H9 (cell line): Measurements from ENCODE around the gene TWF1. TPM values are rescaled to one million over a fixed set of nuclear protein-coding genes. Genes with fewer than 3 reads are reported as not detected.

Experiments used
- DNase-seq: peaks from one replicate; pipeline ENCODE4 v3.0.0-alpha.2; 2017
- H2AFZ ChIP-seq: one replicate; pipeline ENCODE4 v1.6.1; 2013; ENCODE audit warnings: mild to moderate bottlenecking, low read length, control low read depth, moderate library complexity
- H2AK5ac ChIP-seq: 2 replicates; pipeline ENCODE4 v1.6.1; 2013; ENCODE audit warnings: low read length, control low read depth, mixed read lengths; ENCODE audit not compliant: insufficient read length
- H2BK120ac ChIP-seq: one replicate; pipeline ENCODE4 v1.6.1; 2013; ENCODE audit warnings: low read depth, mild to moderate bottlenecking, low read length, control low read depth, inconsistent platforms; ENCODE audit not compliant: poor library complexity, severe bottlenecking
- H2BK12ac ChIP-seq: 2 replicates; pipeline ENCODE4 v1.6.1; 2013; ENCODE audit warnings: low read length, control low read depth, mixed read lengths, low read depth; ENCODE audit not compliant: insufficient read length
- H2BK15ac ChIP-seq: 2 replicates; pipeline ENCODE4 v1.6.1; 2013; ENCODE audit warnings: low read depth, low read length, control low read depth
- H2BK20ac ChIP-seq: one replicate; pipeline ENCODE4 v1.6.1; 2013; ENCODE audit warnings: low read depth, mild to moderate bottlenecking, low read length, control low read depth, inconsistent platforms; ENCODE audit not compliant: poor library complexity, severe bottlenecking
- H2BK5ac ChIP-seq: 2 replicates; pipeline ENCODE4 v1.6.1; 2013; ENCODE audit warnings: low read length, control low read depth, mixed read lengths; ENCODE audit not compliant: insufficient read length
- H3K14ac ChIP-seq: 2 replicates; pipeline ENCODE4 v1.6.1; 2013; ENCODE audit warnings: low read length, control low read depth; ENCODE audit not compliant: insufficient read depth
- H3K18ac ChIP-seq: 2 replicates; pipeline ENCODE4 v1.6.1; 2013; ENCODE audit warnings: low read depth, mild to moderate bottlenecking, mixed read lengths, low read length, control low read depth; ENCODE audit not compliant: insufficient read length
- H3K23ac ChIP-seq: 2 replicates; pipeline ENCODE4 v1.6.1; 2013; ENCODE audit warnings: low read length, control low read depth, mixed read lengths, low read depth; ENCODE audit not compliant: insufficient read length
- H3K23me2 ChIP-seq: 2 replicates; pipeline ENCODE4 v1.6.1; 2013; ENCODE audit warnings: low read depth, mild to moderate bottlenecking, mixed read lengths, low read length, control low read depth; ENCODE audit not compliant: insufficient read length, poor library complexity, severe bottlenecking
- H3K27ac ChIP-seq: 2 replicates; pipeline ENCODE4 v1.5.1; 2013; ENCODE audit warnings: low read length, control low read depth, mixed read lengths, low read depth; ENCODE audit not compliant: insufficient read length
- H3K27me3 ChIP-seq: 2 replicates; pipeline ENCODE4 v1.6.1; 2013; ENCODE audit warnings: low read length, control low read depth, inconsistent platforms; ENCODE audit not compliant: insufficient read depth
- H3K4ac ChIP-seq: 2 replicates; pipeline ENCODE4 v1.6.1; 2013; ENCODE audit warnings: low read depth, mild to moderate bottlenecking, control low read depth, inconsistent platforms, low read length, moderate library complexity
- H3K4me1 ChIP-seq: 2 replicates; pipeline ENCODE4 v1.6.1; 2013; ENCODE audit warnings: low read length, control low read depth, inconsistent platforms; ENCODE audit not compliant: insufficient read depth
- H3K4me2 ChIP-seq: 2 replicates; pipeline ENCODE4 v1.6.1; 2013; ENCODE audit warnings: low read length, control low read depth, mixed read lengths; ENCODE audit not compliant: insufficient read length, insufficient read depth
- H3K56ac ChIP-seq: 2 replicates; pipeline ENCODE4 v1.6.1; 2013; ENCODE audit warnings: low read depth, mild to moderate bottlenecking, mixed read lengths, low read length, control low read depth; ENCODE audit not compliant: insufficient read length
- H3K79me1 ChIP-seq: 2 replicates; pipeline ENCODE4 v1.6.1; 2013; ENCODE audit warnings: low read depth, mild to moderate bottlenecking, moderate library complexity, low read length, control low read depth, inconsistent platforms; ENCODE audit not compliant: insufficient read depth, poor library complexity, severe bottlenecking
- H3K79me2 ChIP-seq: 2 replicates; pipeline ENCODE4 v1.6.1; 2013; ENCODE audit warnings: low read length, control low read depth, inconsistent platforms; ENCODE audit not compliant: insufficient read depth
- H3K9ac ChIP-seq: 2 replicates; pipeline ENCODE4 v1.6.1; 2013; ENCODE audit warnings: low read length, control low read depth, mixed read lengths; ENCODE audit not compliant: insufficient read length; ENCODE audit errors: extremely low read depth
- H3K9me3 ChIP-seq: one replicate; pipeline ENCODE4 v1.6.1; 2013; ENCODE audit warnings: low read depth, low read length, inconsistent platforms; ENCODE audit not compliant: control insufficient read depth
- H3T11ph ChIP-seq: one replicate; pipeline ENCODE4 v1.6.1; 2013; ENCODE audit warnings: mild to moderate bottlenecking, low read length, control low read depth, inconsistent platforms
- H4K20me1 ChIP-seq: one replicate; pipeline ENCODE4 v1.6.1; 2013; ENCODE audit not compliant: control insufficient read depth, insufficient read length, insufficient read depth
- H4K5ac ChIP-seq: 2 replicates; pipeline ENCODE4 v1.6.1; 2013; ENCODE audit warnings: low read depth, mild to moderate bottlenecking, mixed read lengths, low read length, control low read depth; ENCODE audit not compliant: insufficient read length
- H4K8ac ChIP-seq: replicated peaks from 2 replicates; pipeline ENCODE4 v1.6.1; 2013; ENCODE audit warnings: low read length, control low read depth, mixed read lengths, low read depth; ENCODE audit not compliant: insufficient read length
- H4K91ac ChIP-seq: 2 replicates; pipeline ENCODE4 v1.6.1; 2013; ENCODE audit warnings: low read depth, mild to moderate bottlenecking, moderate library complexity, mixed read lengths, low read length, control low read depth; ENCODE audit not compliant: insufficient read length
- H3K27ac Mint-ChIP-seq, 3 experiments: 2 replicates in 2 of 3; 3 replicates in 1 of 3; pipeline ENCODE4 v1.8.0; 2020 to 2021; ENCODE audit warnings: mixed read lengths in 3 of 3, mild to moderate bottlenecking in 1 of 3, moderate library complexity in 1 of 3
- H3K27me3 Mint-ChIP-seq: 2 replicates; pipeline ENCODE4 v1.8.0; 2021; ENCODE audit warnings: low read depth, mild to moderate bottlenecking, moderate library complexity, mixed read lengths
- H3K36me3 Mint-ChIP-seq, 3 experiments: 2 replicates in 2 of 3; 3 replicates in 1 of 3; pipeline ENCODE4 v1.8.0; 2020 to 2021; ENCODE audit warnings: low read depth in 3 of 3, mixed read lengths in 3 of 3; ENCODE audit not compliant: insufficient read depth in 1 of 3
- H3K4me1 Mint-ChIP-seq, 2 experiments: 2 replicates each; pipeline ENCODE4 v1.8.0; 2020; ENCODE audit warnings: mixed read lengths in 2 of 2
- H3K4me3 Mint-ChIP-seq, 2 experiments: 2 replicates in 1 of 2; 3 replicates in 1 of 2; pipeline ENCODE4 v1.8.0; 2020 to 2021; ENCODE audit warnings: mild to moderate bottlenecking in 2 of 2, mixed read lengths in 2 of 2, moderate library complexity in 1 of 2
- H3K9me3 Mint-ChIP-seq, 2 experiments: 2 replicates in 1 of 2; 3 replicates in 1 of 2; pipeline ENCODE4 v1.8.0; 2020; ENCODE audit warnings: mild to moderate bottlenecking in 2 of 2, mixed read lengths in 2 of 2, moderate library complexity in 1 of 2
- CTCF ChIP-seq: fragments of 200-600 bp; sonication (generic); conservative IDR thresholded peaks from 3 replicates; pipeline ENCODE4 v1.8.0; 2021; ENCODE audit warnings: antibody characterized with exemption, mild to moderate bottlenecking
- WGBS: extraction: QIAGEN DNeasy Blood & Tissue Kit; methylation state at CpG from one replicate; pipeline ENCODE4 v1.1.7; 2013; ENCODE audit warnings: missing lambda C conversion rate, low lambda C conversion rate, mixed read lengths; ENCODE audit not compliant: insufficient read length; ENCODE audit errors: extremely low coverage; 5-methylcytosine and 5-hydroxymethylcytosine counted together
- long read RNA-seq: library from polyadenylated mRNA; unstranded; transcript quantifications from one replicate; pipeline ENCODE4 v2.0.0, GENCODE V29; 2020
- total RNA-seq: library from RNA; stranded (reverse); gene quantifications from 2 replicates; pipeline ENCODE4 v1.2.1, GENCODE V29; 2021

Gene TWF1
- total RNA-seq, result 22.7 and 22.8 TPM in 2 replicates
- long read RNA-seq, transcript TWF1-204 (9 exons, 3,320 nt), result minor isoform, 5 of 241 reads
- long read RNA-seq, transcript TWF1-211 (10 exons, 3,012 nt), result minor isoform, 5 of 241 reads
- long read RNA-seq, transcript TWF1-201 (9 exons, 3,045 nt), result major isoform, 195 of 241 reads
- long read RNA-seq, partial matches to known transcripts, result 4 of 241 reads
- long read RNA-seq, other reads (novel, unspliced or antisense), result 30 of 241 reads

- Histone ChIP-seq H3K4me1 (no peaks in the 10 kb centered on the region), H4K91ac (no peak within 1 kb of the TSS), H4K20me1 (no peaks in the 10 kb centered on the region), H3K79me1 (no peaks in the 10 kb centered on the region), H4K5ac (no peak within 1 kb of the TSS), H3K9ac (peak within 1 kb of the TSS; percentile 92), H3K56ac (no peak within 1 kb of the TSS), H3K23ac (no peak within 1 kb of the TSS), H2BK5ac (no peak within 1 kb of the TSS), H2BK12ac (no peak within 1 kb of the TSS), H2BK20ac (no peak within 1 kb of the TSS), H2AK5ac (no peak within 1 kb of the TSS), H2BK120ac (no peak within 1 kb of the TSS), H4K8ac (no peak within 1 kb of the TSS), H3K14ac (peak within 1 kb of the TSS; percentile 96), H3K18ac (peak within 1 kb of the TSS; percentile 95), H3K23me2 (no peaks in the 10 kb centered on the region), H3K79me2 (no peaks in the 10 kb centered on the region; the same call in 1 of the 2 replicates), H2AFZ (peak within 1 kb of the TSS; percentile 17), H3K27me3 (no peaks in the 10 kb centered on the region), H3K27ac (peak within 1 kb of the TSS; percentile 37), H3K4ac (no peak within 1 kb of the TSS; the same call in 1 of the 2 replicates), H3T11ph (no peak within 1 kb of the TSS), H3K9me3 (no peaks in the 10 kb centered on the region), H2BK15ac (no peak within 1 kb of the TSS), H3K4me2 (peak within 1 kb of the TSS; percentile 66)
- Mint-ChIP-seq H3K9me3 (no peaks in the 10 kb centered on the region; a peak in 1 of 5 replicates), H3K36me3 (peaks cover 1 to 18% (median 11%) of the 10 kb centered on the region in 3 experiments), H3K4me1 (peaks cover 8 to 13% of the 10 kb centered on the region in 2 experiments), H3K4me3 (peak within 1 kb of the TSS; percentile 98 to 100), H3K27ac (peak within 1 kb of the TSS; percentile 100), H3K27me3 (no peaks in the 10 kb centered on the region)
- DNase-seq, result peak; percentile 89
- WGBS, result no CpG with 5 or more reads among the region's 89 CpGs
- TF ChIP-seq CTCF, result peak; percentile 51; the same call in 2 of the 3 replicates
Measured at GRCh38 chr12:43805860-43806736, at the start of gene TWF1. TSS of gene TWF1 (minus strand) at chr12:43806317. CDS start at chr12:43806245, 72 bp downstream.
